Measurements from ENCODE around the gene FAHD1.

GRCh38 chr16:1859650-1860049 is 32.6 kb downstream of the FAHD1 start:
- TF ChIP-seq POLR2A (conservative IDR thresholded peaks at IDR 0.05) (no peak), CEBPB (tag; IDR thresholded peaks at IDR 0.05) (no peak), ZKSCAN1 (IDR thresholded peaks at IDR 0.05; ENCODE audit: low read depth, low read length) (no peak), FOXJ3 (CRISPR knock-in tag; IDR thresholded peaks at IDR 0.05) (no peak), HLTF (IDR thresholded peaks at IDR 0.05) (no peak), FOS (IDR thresholded peaks at IDR 0.05; ENCODE audit: extremely low read depth, insufficient read length) (no peak), EZH2 (IDR thresholded peaks at IDR 0.05; ENCODE audit: borderline replicate concordance, low read depth, low read length) (no peak)

Data from K562 (cell line).